ENCODE data around the gene MS4A1.

DNA sequence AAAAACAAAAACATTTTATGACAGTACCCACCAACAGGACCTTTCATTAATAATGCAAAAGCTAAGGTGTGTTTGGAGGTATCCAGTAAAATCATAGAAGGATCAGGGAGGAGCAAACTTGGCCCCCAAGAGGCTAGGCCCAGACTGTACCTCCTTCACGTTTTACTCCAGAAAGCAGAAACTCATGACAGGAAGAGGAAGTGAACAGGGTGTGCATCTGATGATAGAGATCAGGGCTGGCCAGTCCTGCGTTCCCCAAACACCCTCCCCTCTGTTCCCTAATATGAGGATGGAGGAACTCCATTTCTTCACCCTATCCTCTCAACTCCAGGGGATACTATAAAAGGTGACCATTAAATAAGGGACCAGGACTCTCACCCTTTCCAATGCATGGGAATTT lies 26.7 kb downstream of the MS4A1 start:
- TF ChIP-seq, protein P1, sequence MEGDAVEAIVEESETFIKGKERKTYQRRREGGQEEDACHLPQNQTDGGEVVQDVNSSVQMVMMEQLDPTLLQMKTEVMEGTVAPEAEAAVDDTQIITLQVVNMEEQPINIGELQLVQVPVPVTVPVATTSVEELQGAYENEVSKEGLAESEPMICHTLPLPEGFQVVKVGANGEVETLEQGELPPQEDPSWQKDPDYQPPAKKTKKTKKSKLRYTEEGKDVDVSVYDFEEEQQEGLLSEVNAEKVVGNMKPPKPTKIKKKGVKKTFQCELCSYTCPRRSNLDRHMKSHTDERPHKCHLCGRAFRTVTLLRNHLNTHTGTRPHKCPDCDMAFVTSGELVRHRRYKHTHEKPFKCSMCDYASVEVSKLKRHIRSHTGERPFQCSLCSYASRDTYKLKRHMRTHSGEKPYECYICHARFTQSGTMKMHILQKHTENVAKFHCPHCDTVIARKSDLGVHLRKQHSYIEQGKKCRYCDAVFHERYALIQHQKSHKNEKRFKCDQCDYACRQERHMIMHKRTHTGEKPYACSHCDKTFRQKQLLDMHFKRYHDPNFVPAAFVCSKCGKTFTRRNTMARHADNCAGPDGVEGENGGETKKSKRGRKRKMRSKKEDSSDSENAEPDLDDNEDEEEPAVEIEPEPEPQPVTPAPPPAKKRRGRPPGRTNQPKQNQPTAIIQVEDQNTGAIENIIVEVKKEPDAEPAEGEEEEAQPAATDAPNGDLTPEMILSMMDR (IDR thresholded peaks at IDR 0.05) = no peak
- TF ChIP-seq EP300 (IDR thresholded peaks at IDR 0.05) = no peak
- TF ChIP-seq POLR2A (IDR thresholded peaks at IDR 0.05) = no peak
- no peak for TF ChIP-seq POLR2AphosphoS5 (IDR thresholded peaks at IDR 0.05)
